ENCODE results near the gene AAMP.

The AAMP gene

GRCh38 chr2:218293715-218294429, 23.9 kb upstream of the AAMP start:
- DNase-seq: no peak

- DNase-seq: no peak
Observed at GRCh38 chr2:218292048-218293014, 22.4 kb upstream of the AAMP start, which contains the start of gene TMBIM1. Gene TMBIM1, minus strand, starts transcription at chr2:218292503. Its CDS starts 10,362 bp downstream, at chr2:218282141.

GRCh38 chr2:218291318-218292047, 21.5 kb upstream of the AAMP start:
- DNase-seq: no peak

DNA sequence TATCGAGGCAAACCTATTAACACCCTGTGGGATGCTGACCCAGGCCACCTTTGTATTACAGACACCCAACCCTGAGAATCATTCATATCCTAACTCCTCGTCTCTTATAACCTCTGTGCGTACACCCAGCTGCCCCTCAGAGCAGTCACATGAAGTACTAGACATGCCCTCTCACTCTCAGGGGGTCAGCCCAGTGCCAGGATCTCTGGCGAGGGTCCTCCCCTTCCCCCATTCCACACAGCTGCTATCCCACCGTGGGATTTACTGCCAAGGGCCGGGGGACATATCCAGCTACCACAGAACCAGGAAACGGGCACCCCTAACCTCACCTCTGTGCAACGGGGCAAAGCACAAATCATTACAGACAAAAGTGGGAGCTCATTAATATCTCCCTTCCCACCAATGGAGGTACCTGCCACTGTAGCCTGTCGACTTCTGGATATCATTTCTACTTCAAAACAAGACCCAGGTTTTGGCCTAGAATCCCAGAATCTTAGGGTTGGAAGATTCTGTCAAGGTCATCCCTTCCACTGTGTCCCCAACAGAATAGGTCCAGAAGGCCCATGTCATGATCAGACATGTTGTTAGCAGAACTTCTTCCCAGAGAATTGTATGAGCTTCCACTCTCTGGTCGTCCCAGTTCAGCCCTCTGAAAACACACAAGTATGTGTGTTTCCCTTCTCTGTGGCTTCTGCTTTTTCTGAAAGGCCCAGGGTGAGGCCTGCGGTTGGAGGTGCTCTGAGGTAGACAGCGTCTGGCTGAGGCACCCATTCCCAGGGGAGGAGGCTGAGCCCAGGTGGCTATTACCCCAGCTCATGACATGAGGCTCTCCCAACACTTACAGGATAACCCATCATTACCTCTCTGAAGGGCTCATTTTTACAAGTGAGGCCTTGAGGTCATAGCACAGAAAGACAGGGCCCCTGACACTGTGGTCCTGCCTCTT, 20.7 kb upstream of the AAMP start:
- DNase-seq: no peak

GRCh38 chr2:218289639-218290315, 19.8 kb upstream of the AAMP start:
- no peak for DNase-seq

GRCh38 chr2:218286570-218287459, 16.9 kb upstream of the AAMP start:
- no peak for DNase-seq

- DNase-seq: no peak
Observed at GRCh38 chr2:218285604-218286003, 15.7 kb upstream of the AAMP start.

GRCh38 chr2:218284106-218284811, 14.3 kb upstream of the AAMP start:
- no peak for DNase-seq

GRCh38 chr2:218282173-218282991, 12.4 kb upstream of the AAMP start:
- DNase-seq: no peak

GRCh38 chr2:218281449-218281848, 11.5 kb upstream of the AAMP start:
- no peak for DNase-seq

DNA sequence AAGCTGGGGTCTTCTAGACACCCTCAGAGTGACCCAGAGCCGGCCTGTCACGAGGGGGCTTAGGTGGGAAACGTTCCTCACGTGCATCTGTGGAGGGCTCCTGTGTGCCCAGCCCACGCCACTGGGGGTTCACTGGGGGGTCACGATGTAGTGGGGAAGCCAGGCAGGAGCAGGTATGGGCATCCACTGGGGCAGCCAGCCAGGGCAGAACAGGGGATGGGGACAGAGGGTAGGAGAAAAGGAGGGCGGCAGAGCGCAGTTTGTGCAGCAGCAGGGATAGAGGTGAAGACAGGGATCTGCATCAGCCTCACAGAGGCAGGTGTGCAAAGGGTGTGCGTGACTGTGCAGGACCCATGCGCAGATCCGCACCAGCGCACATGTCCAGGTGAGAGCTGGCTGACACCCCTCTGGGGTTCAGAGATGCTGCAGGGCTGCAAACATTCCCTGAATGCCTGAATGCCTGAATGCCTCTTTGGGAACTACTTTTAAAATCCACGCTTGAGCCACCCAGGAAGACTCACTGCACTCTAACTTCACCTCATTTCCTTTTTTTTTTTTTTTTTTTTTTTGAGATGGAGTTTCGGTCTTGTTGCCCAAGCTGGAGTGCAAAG, 10.4 kb upstream of the AAMP start:
- DNase-seq: no peak

- no peak for DNase-seq
Observed at GRCh38 chr2:218278531-218279360, 8.8 kb upstream of the AAMP start.

DNA sequence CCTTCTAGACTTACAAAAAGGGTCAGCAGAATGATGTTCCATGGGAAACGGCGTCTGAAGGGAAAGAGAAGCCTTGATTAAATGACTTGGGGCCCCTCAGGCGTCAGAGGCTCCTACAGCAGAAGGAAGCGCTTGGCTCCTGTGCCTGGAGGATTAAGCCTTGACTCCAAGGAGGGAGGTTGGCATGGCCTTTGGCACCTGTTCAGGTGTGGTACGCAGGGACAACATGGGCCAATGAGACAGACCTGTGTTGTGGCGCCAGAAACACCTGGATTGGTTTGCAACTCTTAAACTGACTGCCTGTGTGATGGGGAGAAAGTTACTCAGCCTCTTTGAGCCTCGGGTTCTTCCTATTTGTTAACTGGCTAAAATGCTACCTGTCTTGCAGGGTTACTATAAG, 8.0 kb upstream of the AAMP start:
- no peak for DNase-seq

GRCh38 chr2:218276986-218277755, 7.2 kb upstream of the AAMP start:
- DNase-seq: no peak

- DNase-seq: no peak
Observed at GRCh38 chr2:218275371-218276072, 5.6 kb upstream of the AAMP start.

DNA sequence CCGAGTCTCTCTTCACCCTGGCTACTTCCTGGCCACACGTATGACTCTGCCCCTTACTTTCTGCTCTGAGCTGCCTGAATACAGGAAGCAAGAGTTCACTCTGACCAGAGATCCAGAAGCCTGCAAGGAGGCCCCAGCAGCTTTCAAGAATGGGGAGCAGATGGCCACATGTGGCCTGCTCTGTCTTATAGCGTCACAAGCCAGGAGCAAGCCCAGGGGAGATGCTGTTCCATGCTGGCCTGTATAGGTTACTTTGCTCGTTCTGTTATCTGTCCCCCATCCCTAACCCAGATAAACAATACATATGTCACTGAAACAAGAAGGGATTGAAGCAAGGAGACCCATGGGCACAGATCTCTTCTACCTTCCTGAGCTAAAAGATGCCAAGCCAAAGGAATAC, 4.6 kb upstream of the AAMP start:
- no peak for DNase-seq
